Uterus (tissue), 2 donors: ENCODE measurements around the gene ADK.

Source experiments
- CTCF ChIP-seq, 4 experiments: fragments of 200-600 bp in 2 of 4; fragments of 450-650 bp in 2 of 4; sonication (generic) in 2 of 4; IDR thresholded peaks; one replicate each; pipeline ENCODE4 v1.5.1; 2016 to 2019; ENCODE audit warnings: antibody characterized with exemption in 4 of 4, mild to moderate bottlenecking in 2 of 4, moderate library complexity in 1 of 4
- POLR2A ChIP-seq, 2 donors: fragments of 450-650 bp; IDR thresholded peaks; one replicate each; pipeline ENCODE4 v1.6.1; 2016; ENCODE audit warnings: antibody characterized with exemption in 2 of 2, mild to moderate bottlenecking in 1 of 2, moderate library complexity in 1 of 2

GRCh38 chr10:74272288-74272687, 121.3 kb downstream of the ADK start:
- TF ChIP-seq CTCF (IDR thresholded peaks at IDR 0.05) = no peak
- no peak for TF ChIP-seq POLR2A (IDR thresholded peaks at IDR 0.05)
